ENCODE data around the gene EREG. TPM values are rescaled to one million over a fixed set of nuclear protein-coding genes. Genes with fewer than 3 reads are reported as not detected.
A peak's percentile ranks its signal among the peaks of the same experiment; 100 is the strongest.

Gene EREG
- total and polyA plus RNA-seq, 9 of the 15 experiments (the other 6 are each of a cell fraction or from before 2014, with no cell fraction given): 0.97 to 7.3 (median 2.5) TPM

GRCh38 chr4:74330295-74330750, 34.6 kb upstream of the EREG start (continued):
- TF ChIP-seq TEAD1 (CRISPR knock-in tag; IDR thresholded peaks at IDR 0.05): peak in 1 of 2 experiments; percentile 99; a peak in 2 of 4 replicates
- no peak for TF ChIP-seq ZBTB17 (CRISPR knock-in tag; IDR thresholded peaks at IDR 0.05)
- TF ChIP-seq NONO (IDR thresholded peaks at IDR 0.05; ENCODE audit: low read depth in 2 of 2, low read length in 1 of 2): no peak; a peak in 1 of 4 replicates
- no peak for TF ChIP-seq ZNF780A (CRISPR knock-in tag; IDR thresholded peaks at IDR 0.05)
- TF ChIP-seq EP400 (IDR thresholded peaks at IDR 0.05): peak; percentile 44
- TF ChIP-seq, protein P1, sequence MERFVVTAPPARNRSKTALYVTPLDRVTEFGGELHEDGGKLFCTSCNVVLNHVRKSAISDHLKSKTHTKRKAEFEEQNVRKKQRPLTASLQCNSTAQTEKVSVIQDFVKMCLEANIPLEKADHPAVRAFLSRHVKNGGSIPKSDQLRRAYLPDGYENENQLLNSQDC (CRISPR knock-in tag; IDR thresholded peaks at IDR 0.05): no peak
- TF ChIP-seq HMGXB4 (CRISPR knock-in tag; IDR thresholded peaks at IDR 0.05): no peak
- TF ChIP-seq, protein P2, sequence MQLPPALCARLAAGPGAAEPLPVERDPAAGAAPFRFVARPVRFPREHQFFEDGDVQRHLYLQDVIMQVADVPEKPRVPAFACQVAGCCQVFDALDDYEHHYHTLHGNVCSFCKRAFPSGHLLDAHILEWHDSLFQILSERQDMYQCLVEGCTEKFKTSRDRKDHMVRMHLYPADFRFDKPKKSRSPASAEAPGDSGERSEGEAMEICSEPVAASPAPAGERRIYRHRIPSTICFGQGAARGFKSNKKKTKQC (CRISPR knock-in tag; IDR thresholded peaks at IDR 0.05): no peak
- TF ChIP-seq CHCHD3 (CRISPR knock-in tag; IDR thresholded peaks at IDR 0.05): no peak
- TF ChIP-seq FOSL1 (tag; conservative IDR thresholded peaks at IDR 0.05): no peak; the same call in 1 of the 2 replicates
- TF ChIP-seq CCNT2 (IDR thresholded peaks at IDR 0.05; ENCODE audit: borderline replicate concordance, extremely low read depth, insufficient read length, low read depth, low read length): peak; percentile 62
- TF ChIP-seq GATA2 (CRISPR knock-in tag; IDR thresholded peaks at IDR 0.05): no peak; the same call in 1 of the 2 replicates
- TF ChIP-seq ZNF589 (CRISPR knock-in tag; IDR thresholded peaks at IDR 0.05; ENCODE audit: low read depth): peak; percentile 62; the same call in 1 of the 2 replicates
- TF ChIP-seq RHOXF2B (CRISPR knock-in tag; conservative IDR thresholded peaks at IDR 0.05): no peak
- TF ChIP-seq RFX1 (IDR thresholded peaks at IDR 0.05): peak; percentile 35; the same call in 1 of the 2 replicates
- TF ChIP-seq ZNF124 (CRISPR knock-in tag; IDR thresholded peaks at IDR 0.05): no peak
- TF ChIP-seq JUND (IDR thresholded peaks at IDR 0.05; ENCODE audit: borderline replicate concordance, low read depth, low read length): peak; percentile 9; the same call in 1 of the 2 replicates
- TF ChIP-seq JUND (tag; IDR thresholded peaks at IDR 0.05; ENCODE audit: borderline replicate concordance, low read depth, low read length): no peak
- TF ChIP-seq TRIM24 (IDR thresholded peaks at IDR 0.05): peak; percentile 47 to 67; a peak in 2 of 4 replicates
- no peak for TF ChIP-seq NFIX (CRISPR knock-in tag; IDR thresholded peaks at IDR 0.05; ENCODE audit: low read depth)
- TF ChIP-seq ZNF12 (CRISPR knock-in tag; IDR thresholded peaks at IDR 0.05): 0 out of 2 replicates have a peak, but pooled peaks have one; percentile 30
- TF ChIP-seq RREB1 (CRISPR knock-in tag; IDR thresholded peaks at IDR 0.05): no peak

Data from K562 (cell line).